ENCODE results near the gene TERT. TPM values are rescaled to one million over a fixed set of nuclear protein-coding genes. Genes with fewer than 3 reads are reported as not detected.

TERT gene
- total and polyA plus RNA-seq, 10 of the 15 experiments (the other 5 are each of a cell fraction or from before 2014, with no cell fraction given): 0.08 to 21.5 (median 5.0) TPM

DNA sequence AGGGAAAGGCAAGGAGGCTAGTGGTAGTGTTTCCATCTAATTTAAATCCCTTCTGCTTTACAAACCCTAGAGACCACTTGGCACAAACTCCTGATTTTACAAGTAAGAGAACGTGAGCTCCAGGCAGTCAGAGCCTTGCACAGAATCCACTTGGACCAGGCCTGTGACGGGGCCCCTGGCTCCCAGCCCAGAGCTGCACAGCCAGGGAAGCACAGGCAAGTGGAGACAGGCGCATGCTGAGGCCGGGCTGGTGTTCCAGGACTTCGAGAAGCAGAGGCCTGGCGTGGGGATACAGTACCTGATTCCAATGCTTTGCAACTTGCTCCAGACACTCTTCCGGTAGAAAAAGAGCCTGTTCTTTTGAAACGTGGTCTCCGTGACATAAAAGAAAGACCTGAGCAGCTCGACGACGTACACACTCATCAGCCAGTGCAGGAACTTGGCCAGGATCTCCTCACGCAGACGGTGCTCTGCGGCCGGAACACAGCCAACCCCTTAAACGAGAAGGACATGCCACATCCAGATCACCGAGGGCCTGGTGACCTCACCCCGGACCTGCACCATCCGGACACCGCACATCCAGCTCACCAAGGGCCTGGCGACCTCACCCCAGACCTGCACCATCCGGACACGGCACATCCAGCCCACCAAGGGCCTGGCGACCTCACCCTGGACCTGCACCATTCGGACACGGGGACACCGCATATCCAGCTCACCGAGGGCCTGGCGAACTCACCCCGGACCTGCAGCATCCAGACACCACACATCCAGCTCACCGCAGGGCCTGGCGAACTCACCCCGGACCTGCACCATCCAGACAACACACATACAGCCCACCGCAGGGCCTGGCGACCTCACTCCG is 12.5 kb downstream of the TERT start:
- SMC1A ChIA-PET (ENCODE audit: uncharacterized antibody, unreplicated experiment): interaction anchor here (0.7 kb wide), 1 partner anchor 34 kb away, joined by 3 read pairs; no protein-coding TSS in a partner anchor
- CTCF ChIA-PET: no interaction called here
- peaks cover 0 to 7% of the 10 kb centered on the region in 2 experiments; a peak in 2 of 4 replicates for H3K36me3 ChIP-seq (ENCODE audit: control insufficient read depth in 2 of 2, insufficient read depth in 2 of 2, low read length in 1 of 2)
- no peaks in the 10 kb centered on the region; the same call in 2 of the 3 replicates for H3K9me3 ChIP-seq (replicated peaks; ENCODE audit: control insufficient read depth, insufficient read depth, low read length)
- DNase-seq (ENCODE audit: low read depth, low spot score): no peak
- no peaks in the 10 kb centered on the region for H3K79me2 ChIP-seq (ENCODE audit: control insufficient read depth, insufficient read depth, low read length)
- no peak for FAIRE-seq
- no TSS peak for BruUV-seq (replicated peaks)
- RAD21 ChIA-PET (ENCODE audit: unreplicated experiment): no interaction called here
- no peak overlapping the region for H2AFZ ChIP-seq (ENCODE audit: control insufficient read depth, low read depth, low read length)
- H3K27me3 ChIP-seq (replicated peaks in 1 of 2; ENCODE audit: control insufficient read depth in 2 of 2, insufficient read depth in 2 of 2, low read length in 1 of 2): no peaks in the 10 kb centered on the region
- POLR2A ChIA-PET: no interaction called here
- in situ Hi-C loops (cut with MboI) (no loop called here), intact Hi-C loops (cut with micrococcal nuclease; ENCODE audit: unreplicated experiment) (no loop called here)
- H3K4me2 ChIP-seq (ENCODE audit: control insufficient read depth, insufficient read depth): no peak overlapping the region
- no peak overlapping the region for H3K27ac ChIP-seq (ENCODE audit: control insufficient read depth, insufficient read depth)
- no peak overlapping the region for H3K4me3 ChIP-seq
- ATAC-seq: no peak
- no peaks in the 10 kb centered on the region for H3K4me1 ChIP-seq (ENCODE audit: control insufficient read depth, insufficient read depth, low read length)
- no peak overlapping the region for H3K9ac ChIP-seq (ENCODE audit: control insufficient read depth, insufficient read depth, low read length)
- WGBS (ENCODE audit: insufficient coverage, insufficient replicate concordance, low lambda C conversion rate, missing lambda C conversion rate): 67% methylated on average over 37 of the region's 37 CpGs
- no peaks in the 10 kb centered on the region for H4K20me1 ChIP-seq (ENCODE audit: control insufficient read depth, insufficient read depth)
- no peak for TF ChIP-seq TCF12 (IDR thresholded peaks at IDR 0.05; ENCODE audit: low read depth, low read length)
- no peak for TF ChIP-seq STAT1 (conservative IDR thresholded peaks at IDR 0.05)
- no peak for TF ChIP-seq RAD21 (IDR thresholded peaks at IDR 0.05; ENCODE audit: insufficient read depth, low read depth, low read length)
- TF ChIP-seq SIX5 (IDR thresholded peaks at IDR 0.05; ENCODE audit: low read depth, low read length, severe bottlenecking): no peak
- no peak for TF ChIP-seq RUNX3 (IDR thresholded peaks at IDR 0.05; ENCODE audit: low read length)
- TF ChIP-seq, protein P1, sequence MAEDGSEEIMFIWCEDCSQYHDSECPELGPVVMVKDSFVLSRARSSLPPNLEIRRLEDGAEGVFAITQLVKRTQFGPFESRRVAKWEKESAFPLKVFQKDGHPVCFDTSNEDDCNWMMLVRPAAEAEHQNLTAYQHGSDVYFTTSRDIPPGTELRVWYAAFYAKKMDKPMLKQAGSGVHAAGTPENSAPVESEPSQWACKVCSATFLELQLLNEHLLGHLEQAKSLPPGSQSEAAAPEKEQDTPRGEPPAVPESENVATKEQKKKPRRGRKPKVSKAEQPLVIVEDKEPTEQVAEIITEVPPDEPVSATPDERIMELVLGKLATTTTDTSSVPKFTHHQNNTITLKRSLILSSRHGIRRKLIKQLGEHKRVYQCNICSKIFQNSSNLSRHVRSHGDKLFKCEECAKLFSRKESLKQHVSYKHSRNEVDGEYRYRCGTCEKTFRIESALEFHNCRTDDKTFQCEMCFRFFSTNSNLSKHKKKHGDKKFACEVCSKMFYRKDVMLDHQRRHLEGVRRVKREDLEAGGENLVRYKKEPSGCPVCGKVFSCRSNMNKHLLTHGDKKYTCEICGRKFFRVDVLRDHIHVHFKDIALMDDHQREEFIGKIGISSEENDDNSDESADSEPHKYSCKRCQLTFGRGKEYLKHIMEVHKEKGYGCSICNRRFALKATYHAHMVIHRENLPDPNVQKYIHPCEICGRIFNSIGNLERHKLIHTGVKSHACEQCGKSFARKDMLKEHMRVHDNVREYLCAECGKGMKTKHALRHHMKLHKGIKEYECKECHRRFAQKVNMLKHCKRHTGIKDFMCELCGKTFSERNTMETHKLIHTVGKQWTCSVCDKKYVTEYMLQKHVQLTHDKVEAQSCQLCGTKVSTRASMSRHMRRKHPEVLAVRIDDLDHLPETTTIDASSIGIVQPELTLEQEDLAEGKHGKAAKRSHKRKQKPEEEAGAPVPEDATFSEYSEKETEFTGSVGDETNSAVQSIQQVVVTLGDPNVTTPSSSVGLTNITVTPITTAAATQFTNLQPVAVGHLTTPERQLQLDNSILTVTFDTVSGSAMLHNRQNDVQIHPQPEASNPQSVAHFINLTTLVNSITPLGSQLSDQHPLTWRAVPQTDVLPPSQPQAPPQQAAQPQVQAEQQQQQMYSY (CRISPR knock-in tag; IDR thresholded peaks at IDR 0.05): no peak
- no peak for TF ChIP-seq NRF1 (conservative IDR thresholded peaks at IDR 0.05; ENCODE audit: low read depth, low read length)
- no peak for TF ChIP-seq CREB1 (IDR thresholded peaks at IDR 0.05; ENCODE audit: low read depth)
- TF ChIP-seq, protein P2, sequence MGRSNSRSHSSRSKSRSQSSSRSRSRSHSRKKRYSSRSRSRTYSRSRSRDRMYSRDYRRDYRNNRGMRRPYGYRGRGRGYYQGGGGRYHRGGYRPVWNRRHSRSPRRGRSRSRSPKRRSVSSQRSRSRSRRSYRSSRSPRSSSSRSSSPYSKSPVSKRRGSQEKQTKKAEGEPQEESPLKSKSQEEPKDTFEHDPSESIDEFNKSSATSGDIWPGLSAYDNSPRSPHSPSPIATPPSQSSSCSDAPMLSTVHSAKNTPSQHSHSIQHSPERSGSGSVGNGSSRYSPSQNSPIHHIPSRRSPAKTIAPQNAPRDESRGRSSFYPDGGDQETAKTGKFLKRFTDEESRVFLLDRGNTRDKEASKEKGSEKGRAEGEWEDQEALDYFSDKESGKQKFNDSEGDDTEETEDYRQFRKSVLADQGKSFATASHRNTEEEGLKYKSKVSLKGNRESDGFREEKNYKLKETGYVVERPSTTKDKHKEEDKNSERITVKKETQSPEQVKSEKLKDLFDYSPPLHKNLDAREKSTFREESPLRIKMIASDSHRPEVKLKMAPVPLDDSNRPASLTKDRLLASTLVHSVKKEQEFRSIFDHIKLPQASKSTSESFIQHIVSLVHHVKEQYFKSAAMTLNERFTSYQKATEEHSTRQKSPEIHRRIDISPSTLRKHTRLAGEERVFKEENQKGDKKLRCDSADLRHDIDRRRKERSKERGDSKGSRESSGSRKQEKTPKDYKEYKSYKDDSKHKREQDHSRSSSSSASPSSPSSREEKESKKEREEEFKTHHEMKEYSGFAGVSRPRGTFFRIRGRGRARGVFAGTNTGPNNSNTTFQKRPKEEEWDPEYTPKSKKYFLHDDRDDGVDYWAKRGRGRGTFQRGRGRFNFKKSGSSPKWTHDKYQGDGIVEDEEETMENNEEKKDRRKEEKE (IDR thresholded peaks at IDR 0.05): no peak
- no peak for TF ChIP-seq BCL11A (IDR thresholded peaks at IDR 0.05; ENCODE audit: low read depth, low read length)
- TF ChIP-seq PML (IDR thresholded peaks at IDR 0.05; ENCODE audit: low read length): no peak
- no peak for TF ChIP-seq IKZF2 (IDR thresholded peaks at IDR 0.05)
- TF ChIP-seq NFYB (IDR thresholded peaks at IDR 0.05; ENCODE audit: insufficient read depth, low read depth, low read length): no peak
- TF ChIP-seq SPI1 (IDR thresholded peaks at IDR 0.05; ENCODE audit: borderline replicate concordance, insufficient read depth, low read depth, low read length): no peak
- no peak for TF ChIP-seq KLF5 (IDR thresholded peaks at IDR 0.05; ENCODE audit: partially characterized antibody)
- TF ChIP-seq, protein P3, sequence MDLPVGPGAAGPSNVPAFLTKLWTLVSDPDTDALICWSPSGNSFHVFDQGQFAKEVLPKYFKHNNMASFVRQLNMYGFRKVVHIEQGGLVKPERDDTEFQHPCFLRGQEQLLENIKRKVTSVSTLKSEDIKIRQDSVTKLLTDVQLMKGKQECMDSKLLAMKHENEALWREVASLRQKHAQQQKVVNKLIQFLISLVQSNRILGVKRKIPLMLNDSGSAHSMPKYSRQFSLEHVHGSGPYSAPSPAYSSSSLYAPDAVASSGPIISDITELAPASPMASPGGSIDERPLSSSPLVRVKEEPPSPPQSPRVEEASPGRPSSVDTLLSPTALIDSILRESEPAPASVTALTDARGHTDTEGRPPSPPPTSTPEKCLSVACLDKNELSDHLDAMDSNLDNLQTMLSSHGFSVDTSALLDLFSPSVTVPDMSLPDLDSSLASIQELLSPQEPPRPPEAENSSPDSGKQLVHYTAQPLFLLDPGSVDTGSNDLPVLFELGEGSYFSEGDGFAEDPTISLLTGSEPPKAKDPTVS (IDR thresholded peaks at IDR 0.05; ENCODE audit: low read depth, low read length): no peak
